Endothelial cell of umbilical vein (primary cell): Measurements from ENCODE around the gene YTHDF2.

Source experiments
- CTCF ChIP-seq, 2 donors: IDR thresholded peaks; 1 replicate in 1 of 2; 2 replicates in 1 of 2; pipeline ENCODE4 v1.5.1; 2011; ENCODE audit warnings: low read length in 2 of 2, mild to moderate bottlenecking in 2 of 2, moderate library complexity in 2 of 2, control low read depth in 1 of 2, inconsistent platforms in 1 of 2, low read depth in 1 of 2; ENCODE audit not compliant: insufficient read depth in 1 of 2; ENCODE audit errors: extremely low read depth in 1 of 2
- EZH2 ChIP-seq: IDR thresholded peaks from 2 replicates; pipeline ENCODE4 v1.6.1; 2012; ENCODE audit warnings: borderline replicate concordance, low read depth, mild to moderate bottlenecking, moderate library complexity, low read length, inconsistent platforms; ENCODE audit not compliant: severe bottlenecking
- FOS ChIP-seq: IDR thresholded peaks from 2 replicates; pipeline ENCODE4 v1.6.1; 2011; ENCODE audit warnings: mild to moderate bottlenecking, low read length, moderate library complexity, borderline replicate concordance; ENCODE audit not compliant: insufficient read depth
- GATA2 ChIP-seq: IDR thresholded peaks from 2 replicates; pipeline ENCODE4 v1.7.0; 2011; ENCODE audit warnings: low read depth, mild to moderate bottlenecking, moderate library complexity, mixed read lengths, low read length; ENCODE audit not compliant: insufficient read length, insufficient read depth
- JUN ChIP-seq: IDR thresholded peaks from 2 replicates; pipeline ENCODE4 v1.6.1; 2011; ENCODE audit warnings: borderline replicate concordance, low read depth; ENCODE audit not compliant: insufficient read length, insufficient read depth
- MYC ChIP-seq: IDR thresholded peaks from one replicate; pipeline ENCODE4 v1.6.1; 2011; ENCODE audit warnings: mild to moderate bottlenecking, low read depth, low read length
- POLR2A ChIP-seq: IDR thresholded peaks from 2 replicates; pipeline ENCODE4 v1.6.1; 2012; ENCODE audit warnings: low read depth, mild to moderate bottlenecking, control low read depth, low read length
- POLR2AphosphoS5 ChIP-seq: IDR thresholded peaks from 2 replicates; pipeline ENCODE4 v1.6.1; 2012; ENCODE audit warnings: low read depth, mild to moderate bottlenecking, control low read depth, low read length, moderate library complexity; ENCODE audit not compliant: insufficient read depth
- TF ChIP-seq, protein P1 (sequence below): IDR thresholded peaks from 2 replicates; pipeline ENCODE4 v1.6.1; 2011; ENCODE audit not compliant: insufficient read depth, insufficient read length

DNA sequence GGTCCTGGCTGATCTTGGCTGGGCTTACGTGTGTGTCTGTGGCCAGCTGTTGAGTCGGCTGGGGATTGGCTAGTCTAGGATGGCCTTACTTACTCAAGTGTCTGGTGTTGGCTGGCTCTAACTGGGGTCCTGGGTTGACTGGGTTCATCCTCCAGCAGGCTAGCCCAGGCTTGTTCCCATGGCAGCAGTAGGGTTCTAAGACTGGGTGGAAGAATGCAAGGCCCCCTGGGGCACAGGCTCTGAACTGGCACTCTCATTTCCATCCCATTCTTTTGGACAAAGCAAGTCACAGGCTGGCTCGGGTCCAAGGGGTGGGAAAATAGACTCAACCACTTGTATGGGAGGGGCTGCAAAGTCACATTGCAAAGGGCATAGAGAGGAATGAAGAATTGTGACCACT, 67.3 kb downstream of the YTHDF2 start:
- no peak for TF ChIP-seq EZH2
- no peak for TF ChIP-seq CTCF (IDR thresholded peaks at IDR 0.05; ENCODE audit: extremely low read depth in 1 of 2, insufficient read depth in 1 of 2, low read depth in 1 of 2, low read length in 2 of 2)
- TF ChIP-seq GATA2, result no peak
- TF ChIP-seq POLR2A, result no peak
- TF ChIP-seq JUN, result no peak
- TF ChIP-seq POLR2AphosphoS5, result no peak
- TF ChIP-seq, protein P1, sequence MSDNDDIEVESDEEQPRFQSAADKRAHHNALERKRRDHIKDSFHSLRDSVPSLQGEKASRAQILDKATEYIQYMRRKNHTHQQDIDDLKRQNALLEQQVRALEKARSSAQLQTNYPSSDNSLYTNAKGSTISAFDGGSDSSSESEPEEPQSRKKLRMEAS, result no peak
- TF ChIP-seq MYC, result no peak
- no peak for TF ChIP-seq FOS
